ENCODE results near the gene NLGN1.

- TF ChIP-seq FOSL1 (IDR thresholded peaks at IDR 0.05; ENCODE audit: low read depth) (no peak), CTCF (IDR thresholded peaks at IDR 0.05 in 2 of 3, conservative IDR thresholded peaks at IDR 0.05 in 1 of 3; ENCODE audit: borderline replicate concordance in 1 of 3, insufficient read depth in 1 of 3, low read depth in 2 of 3, low read length in 2 of 3) (no peak), TCF7L2 (IDR thresholded peaks at IDR 0.05; ENCODE audit: borderline replicate concordance, extremely low read depth, insufficient read depth, insufficient read length) (no peak), MAX (IDR thresholded peaks at IDR 0.05) (no peak), EZH2phosphoT487 (IDR thresholded peaks at IDR 0.05; ENCODE audit: borderline replicate concordance) (no peak), POLR2AphosphoS5 (IDR thresholded peaks at IDR 0.05; ENCODE audit: low read depth, low read length) (no peak), EGR1 (IDR thresholded peaks at IDR 0.05; ENCODE audit: low read depth) (no peak), POLR2A (IDR thresholded peaks at IDR 0.05; ENCODE audit: borderline replicate concordance, extremely low read depth, insufficient read depth, insufficient read length) (no peak), EZH2 (IDR thresholded peaks at IDR 0.05) (no peak), REST (IDR thresholded peaks at IDR 0.05; ENCODE audit: low read depth) (no peak), ELF1 (IDR thresholded peaks at IDR 0.05; ENCODE audit: borderline replicate concordance, low read depth) (no peak)
Observed at GRCh38 chr3:174270841-174271240, 873.3 kb downstream of the NLGN1 start.
